Mesothelial cell of epicardium (in vitro differentiated cells): ENCODE results near the gene ATP12A. TPM values are rescaled to one million over a fixed set of nuclear protein-coding genes. Genes with fewer than 3 reads are reported as not detected.
A peak's percentile ranks its signal among the peaks of the same experiment; 100 is the strongest.

Source experiments
- DNase-seq, 2 experiments: peaks; one replicate each; pipeline ENCODE4 v3.0.0; 2021; ENCODE audit warnings: low spot score in 2 of 2; ENCODE audit not compliant: unreplicated experiment in 2 of 2
- H3K27ac Mint-ChIP-seq: 2 replicates; pipeline ENCODE4 v1.8.0; 2021; ENCODE audit warnings: mixed read lengths
- H3K27me3 Mint-ChIP-seq: 2 replicates; pipeline ENCODE4 v1.8.0; 2021; ENCODE audit warnings: low read depth, mixed read lengths
- H3K36me3 Mint-ChIP-seq: 2 replicates; pipeline ENCODE4 v1.8.0; 2021; ENCODE audit warnings: mixed read lengths
- H3K4me1 Mint-ChIP-seq: 2 replicates; pipeline ENCODE4 v1.8.0; 2021; ENCODE audit warnings: mixed read lengths
- H3K4me3 Mint-ChIP-seq: 2 replicates; pipeline ENCODE4 v1.8.0; 2021; ENCODE audit warnings: mild to moderate bottlenecking, moderate library complexity, mixed read lengths
- H3K9me3 Mint-ChIP-seq: 2 replicates; pipeline ENCODE4 v1.8.0; 2021; ENCODE audit warnings: mixed read lengths
- CTCF ChIP-seq: fragments of 200-600 bp; sonication (generic); IDR thresholded peaks from one replicate; pipeline ENCODE4 v1.5.0; 2021; ENCODE audit warnings: antibody characterized with exemption; ENCODE audit not compliant: unreplicated experiment
- total RNA-seq: library from RNA; stranded (reverse); gene quantifications from 3 replicates; pipeline ENCODE4 v1.2.1, GENCODE V29; 2021

Gene ATP12A
- total RNA-seq, 1 donor from 2014 or later, result 0.80 TPM

- Mint-ChIP-seq H3K36me3 (no peaks in the 10 kb centered on the region), H3K27ac (no peak overlapping the region), H3K4me1 (peaks cover 27% of the 10 kb centered on the region), H3K4me3 (no peak overlapping the region), H3K9me3 (no peaks in the 10 kb centered on the region), H3K27me3 (peaks cover 3% of the 10 kb centered on the region)
- DNase-seq, result no peak
- no peak for TF ChIP-seq CTCF
These were observed 10.0 kb upstream of the ATP12A start for GRCh38 chr13:24670174-24670573.

- Mint-ChIP-seq H3K27me3 (peaks cover 3% of the 10 kb centered on the region), H3K27ac (peak overlapping the region; percentile 87), H3K4me3 (peak overlapping the region; percentile 35), H3K9me3 (no peaks in the 10 kb centered on the region), H3K36me3 (no peaks in the 10 kb centered on the region), H3K4me1 (peaks cover 27% of the 10 kb centered on the region)
- TF ChIP-seq CTCF, result no peak
- DNase-seq, result no peak
These were observed 9.2 kb upstream of the ATP12A start for GRCh38 chr13:24670961-24671381.

GRCh38 chr13:24671386-24672113, 8.7 kb upstream of the ATP12A start:
- H3K9me3 Mint-ChIP-seq, result no peaks in the 10 kb centered on the region
- H3K27me3 Mint-ChIP-seq, result peaks cover 3% of the 10 kb centered on the region
- H3K4me1 Mint-ChIP-seq, result peaks cover 27% of the 10 kb centered on the region
- DNase-seq, result peak in 1 of 2 experiments; percentile 58
- H3K4me3 Mint-ChIP-seq, result peak overlapping the region; percentile 35
- peak; percentile 40 for TF ChIP-seq CTCF
- no peaks in the 10 kb centered on the region for H3K36me3 Mint-ChIP-seq
- H3K27ac Mint-ChIP-seq, result peak overlapping the region; percentile 87

GRCh38 chr13:24672141-24673132, 7.8 kb upstream of the ATP12A start:
- peaks cover 7% of the 10 kb centered on the region for H3K27me3 Mint-ChIP-seq
- DNase-seq, result no peak
- no peak for TF ChIP-seq CTCF
- peak overlapping the region; percentile 87 for H3K27ac Mint-ChIP-seq
- no peaks in the 10 kb centered on the region for H3K36me3 Mint-ChIP-seq
- peaks cover 27% of the 10 kb centered on the region for H3K4me1 Mint-ChIP-seq
- no peaks in the 10 kb centered on the region for H3K9me3 Mint-ChIP-seq
- no peak overlapping the region for H3K4me3 Mint-ChIP-seq

- peaks cover 35% of the 10 kb centered on the region for H3K27me3 Mint-ChIP-seq
- no peak for DNase-seq
These were observed 4.2 kb upstream of the ATP12A start for GRCh38 chr13:24675806-24676570.

More at GRCh38 chr13:24675806-24676570, 4.2 kb upstream of the ATP12A start:
- Mint-ChIP-seq H3K36me3 (no peaks in the 10 kb centered on the region), H3K27ac (no peak overlapping the region), H3K4me1 (peaks cover 25% of the 10 kb centered on the region), H3K9me3 (no peaks in the 10 kb centered on the region), H3K4me3 (no peak overlapping the region)
- no peak for TF ChIP-seq CTCF
